NT2/D1 (cell line): ENCODE measurements around the gene MYBPC1.

Experiments
- SUZ12 ChIP-seq: IDR thresholded peaks from 2 replicates; pipeline ENCODE4 v1.6.1; 2011; ENCODE audit not compliant: insufficient read length, insufficient read depth; ENCODE audit errors: extremely low read depth
- YY1 ChIP-seq: IDR thresholded peaks from 2 replicates; pipeline ENCODE4 v1.6.1; 2011; ENCODE audit not compliant: insufficient read length, insufficient read depth
- ZNF274 ChIP-seq: IDR thresholded peaks from 2 replicates; pipeline ENCODE4 v1.6.1; 2011; ENCODE audit warnings: mild to moderate bottlenecking, low read depth, low read length

DNA sequence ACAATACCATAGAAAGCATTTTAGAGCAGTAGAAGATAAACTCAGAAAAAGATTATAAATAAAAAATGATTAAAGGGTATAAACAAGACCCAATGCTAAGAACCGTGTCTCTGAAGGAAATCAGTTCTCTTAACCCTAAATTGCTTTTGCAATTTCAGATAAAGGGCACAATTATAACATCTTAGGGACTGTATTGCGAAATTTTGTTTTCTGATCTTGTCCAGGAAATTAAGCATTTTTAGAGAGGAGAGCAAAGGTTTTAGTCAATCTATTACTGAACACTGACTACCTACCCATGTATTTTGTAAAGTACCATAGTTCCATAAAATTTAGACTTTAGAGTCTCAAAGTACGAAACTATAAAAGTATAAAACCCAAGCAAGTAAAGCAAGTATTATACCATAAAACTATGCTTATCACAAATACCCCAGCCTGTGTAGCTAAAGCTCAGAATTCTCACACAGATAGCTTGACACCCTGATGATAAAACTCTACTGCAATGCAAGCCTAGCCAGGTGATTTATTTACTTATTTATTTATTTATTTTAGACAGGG lies 95.8 kb downstream of the MYBPC1 start:
- TF ChIP-seq SUZ12 (no peak), ZNF274 (no peak), YY1 (no peak)
